Hepatocyte (in vitro differentiated cells): ENCODE measurements around the gene MOB3B.

ENCODE experiments used
- EZH2 ChIP-seq: fragments of 200-600 bp; sonication (generic); IDR thresholded peaks from 2 replicates; pipeline ENCODE4 v1.6.1; 2016; ENCODE audit warnings: antibody characterized with exemption, mild to moderate bottlenecking, borderline replicate concordance
- EZH2phosphoT487 ChIP-seq: fragments of 200-600 bp; sonication (generic); IDR thresholded peaks from one replicate; pipeline ENCODE4 v1.6.1; 2018; ENCODE audit warnings: antibody characterized with exemption, mild to moderate bottlenecking, low read depth, moderate library complexity; ENCODE audit not compliant: unreplicated experiment, severe bottlenecking
- TF ChIP-seq, protein P1 (sequence below): fragments of 200-600 bp; sonication (generic); IDR thresholded peaks from 2 replicates; pipeline ENCODE4 v1.5.1; 2016; ENCODE audit warnings: antibody characterized with exemption, mild to moderate bottlenecking; ENCODE audit not compliant: poor library complexity

DNA sequence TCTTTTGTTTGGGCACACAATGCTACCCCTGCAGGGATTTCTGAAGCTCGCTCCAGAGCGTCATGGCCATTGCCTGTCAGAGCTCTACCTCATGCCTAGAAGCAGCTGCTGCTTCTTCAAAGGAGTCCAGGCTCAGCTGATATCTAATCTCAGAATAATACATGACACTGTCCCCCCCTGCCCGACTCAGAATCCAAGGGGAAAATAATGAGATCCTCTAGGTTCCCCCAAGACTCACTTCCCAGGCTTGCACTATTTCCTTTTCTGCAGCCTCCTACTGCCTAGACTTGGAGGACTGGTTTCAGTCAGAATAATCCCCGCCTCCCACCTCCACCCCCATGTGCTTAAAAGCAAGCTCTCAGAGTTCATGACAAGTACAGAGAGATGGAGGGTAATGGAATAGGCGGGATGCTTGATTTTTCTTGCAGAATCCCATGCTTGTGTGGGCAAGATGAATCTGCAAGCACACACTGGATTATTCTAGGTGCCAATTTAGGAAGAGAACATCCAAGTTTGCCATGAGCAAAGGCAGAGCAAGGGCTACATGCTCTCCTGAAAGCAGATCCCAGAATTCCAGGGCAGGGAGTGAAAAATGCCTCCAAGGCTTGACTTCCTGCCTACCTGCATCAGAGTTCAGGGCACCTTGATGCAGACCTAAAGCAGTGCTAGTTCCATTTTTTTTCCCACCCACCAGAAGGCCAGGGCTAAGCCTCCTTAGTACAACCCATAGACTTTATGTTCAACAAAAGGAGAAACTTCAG is 102.9 kb downstream of the MOB3B start:
- TF ChIP-seq, protein P1, sequence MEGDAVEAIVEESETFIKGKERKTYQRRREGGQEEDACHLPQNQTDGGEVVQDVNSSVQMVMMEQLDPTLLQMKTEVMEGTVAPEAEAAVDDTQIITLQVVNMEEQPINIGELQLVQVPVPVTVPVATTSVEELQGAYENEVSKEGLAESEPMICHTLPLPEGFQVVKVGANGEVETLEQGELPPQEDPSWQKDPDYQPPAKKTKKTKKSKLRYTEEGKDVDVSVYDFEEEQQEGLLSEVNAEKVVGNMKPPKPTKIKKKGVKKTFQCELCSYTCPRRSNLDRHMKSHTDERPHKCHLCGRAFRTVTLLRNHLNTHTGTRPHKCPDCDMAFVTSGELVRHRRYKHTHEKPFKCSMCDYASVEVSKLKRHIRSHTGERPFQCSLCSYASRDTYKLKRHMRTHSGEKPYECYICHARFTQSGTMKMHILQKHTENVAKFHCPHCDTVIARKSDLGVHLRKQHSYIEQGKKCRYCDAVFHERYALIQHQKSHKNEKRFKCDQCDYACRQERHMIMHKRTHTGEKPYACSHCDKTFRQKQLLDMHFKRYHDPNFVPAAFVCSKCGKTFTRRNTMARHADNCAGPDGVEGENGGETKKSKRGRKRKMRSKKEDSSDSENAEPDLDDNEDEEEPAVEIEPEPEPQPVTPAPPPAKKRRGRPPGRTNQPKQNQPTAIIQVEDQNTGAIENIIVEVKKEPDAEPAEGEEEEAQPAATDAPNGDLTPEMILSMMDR = no peak
- TF ChIP-seq EZH2phosphoT487 (no peak), EZH2 (no peak)
